HepG2 (cell line): Measurements from ENCODE around the gene SLC22A23. TPM values are rescaled to one million over a fixed set of nuclear protein-coding genes. Genes with fewer than 3 reads are reported as not detected.
A peak's percentile ranks its signal among the peaks of the same experiment; 100 is the strongest.

Experiments
- BCL6 ChIP-seq: IDR thresholded peaks from 2 replicates; pipeline ENCODE4 v1.6.1; 2016; ENCODE audit warnings: missing genetic modification reagents, missing compliant biosample characterization
- FOXA3 ChIP-seq: IDR thresholded peaks from 2 replicates; pipeline ENCODE4 v1.6.1; 2016; ENCODE audit warnings: missing genetic modification reagents, missing compliant biosample characterization
- GPN1 ChIP-seq: sonication (generic); formaldehyde crosslinking; IDR thresholded peaks from 2 replicates; pipeline ENCODE4 v1.5.1; 2020; ENCODE audit warnings: missing genetic modification reagents, borderline replicate concordance
- HDAC1 ChIP-seq: sonication (generic); formaldehyde crosslinking; IDR thresholded peaks from 2 replicates; pipeline ENCODE4 v1.5.1; 2020; ENCODE audit warnings: mild to moderate bottlenecking, missing genetic modification reagents
- MIXL1 ChIP-seq: IDR thresholded peaks from 2 replicates; pipeline ENCODE4 v1.6.1; 2016
- MXD1 ChIP-seq: sonication (generic); formaldehyde crosslinking; IDR thresholded peaks from 2 replicates; pipeline ENCODE4 v1.4.0; 2020; ENCODE audit warnings: mild to moderate bottlenecking, missing genetic modification reagents
- NR1H2 ChIP-seq: sonication (generic); formaldehyde crosslinking; IDR thresholded peaks from 2 replicates; pipeline ENCODE4 v1.8.1; 2022; ENCODE audit warnings: low read depth, missing genetic modification reagents, borderline replicate concordance
- PCBP2 ChIP-seq: fragments of 200-400 bp; formaldehyde crosslinking; optimal IDR thresholded peaks from 2 replicates; pipeline ENCODE3; 2018; ENCODE audit warnings: low read length, low read depth; ENCODE audit not compliant: poor library complexity, severe bottlenecking
- PHF20 ChIP-seq: sonication (generic); formaldehyde crosslinking; IDR thresholded peaks from 2 replicates; pipeline ENCODE4 v1.5.0; 2020; ENCODE audit warnings: mild to moderate bottlenecking, missing genetic modification reagents
- PPARG ChIP-seq: conservative IDR thresholded peaks from 2 replicates; pipeline ENCODE4 v1.6.1; 2016; ENCODE audit warnings: missing biosample characterization, missing genetic modification reagents
- SAFB2 ChIP-seq: sonication (generic); formaldehyde crosslinking; IDR thresholded peaks from 2 replicates; pipeline ENCODE4 v1.5.1; 2020; ENCODE audit warnings: missing genetic modification reagents, low read depth, mild to moderate bottlenecking, borderline replicate concordance
- ZFY ChIP-seq: sonication (generic); formaldehyde crosslinking; IDR thresholded peaks from 2 replicates; pipeline ENCODE4 v1.4.0; 2020; ENCODE audit warnings: missing genetic modification reagents
- ZNF557 ChIP-seq: sonication (generic); formaldehyde crosslinking; IDR thresholded peaks from 2 replicates; pipeline ENCODE4 v1.4.0; 2020; ENCODE audit warnings: missing genetic modification reagents
- ZNF572 ChIP-seq: sonication (generic); formaldehyde crosslinking; IDR thresholded peaks from 2 replicates; pipeline ENCODE4 v1.5.1; 2020; ENCODE audit warnings: mild to moderate bottlenecking, missing genetic modification reagents
- ZNF615 ChIP-seq: sonication (generic); formaldehyde crosslinking; IDR thresholded peaks from 2 replicates; pipeline ENCODE4 v1.5.0; 2020; ENCODE audit warnings: mild to moderate bottlenecking, missing genetic modification reagents, borderline replicate concordance
- ZNF800 ChIP-seq: sonication (generic); formaldehyde crosslinking; IDR thresholded peaks from 2 replicates; pipeline ENCODE4 v1.4.0; 2020; ENCODE audit warnings: missing genetic modification reagents
- ZSCAN29 ChIP-seq: sonication (generic); formaldehyde crosslinking; conservative IDR thresholded peaks from 2 replicates; pipeline ENCODE4 v1.4.0; 2020; ENCODE audit warnings: mild to moderate bottlenecking, missing genetic modification reagents
- polyA plus RNA-seq, 8 experiments: library from polyadenylated mRNA; depleted of rRNA in 3 of 8; stranded (reverse) in 7 of 8; unstranded in 1 of 8; fragments of >200 nt; fragmentation: Illumina TruSeq in 4 of 8; extraction: Trizol in 4 of 8; gene quantifications; 2 replicates each; pipeline versions ENCODE4 v1.2.1 to v1.2.3, GENCODE V29; 2011 to 2016; ENCODE audit warnings: low read depth in 4 of 8, missing spikeins in 1 of 8, mixed read lengths in 1 of 8; ENCODE audit not compliant: insufficient read depth in 1 of 8
- total RNA-seq, 5 experiments: library from RNA; depleted of rRNA; stranded (reverse); fragments of >200 nt; fragmentation: Illumina TruSeq; extraction: Trizol; gene quantifications; 2 replicates each; pipeline ENCODE4 v1.2.3, GENCODE V29; 2016; ENCODE audit warnings: low read depth in 1 of 5
- TF ChIP-seq, protein P1 (sequence below): sonication (generic); formaldehyde crosslinking; IDR thresholded peaks from 2 replicates; pipeline ENCODE4 v1.4.0; 2020; ENCODE audit warnings: mild to moderate bottlenecking, missing genetic modification reagents
- TF ChIP-seq, protein P2 (sequence below): sonication (generic); formaldehyde crosslinking; conservative IDR thresholded peaks from 2 replicates; pipeline ENCODE4 v1.8.0; 2022; ENCODE audit warnings: missing genetic modification reagents
- TF ChIP-seq, protein P3 (sequence below): sonication (generic); formaldehyde crosslinking; conservative IDR thresholded peaks from 2 replicates; pipeline ENCODE4 v1.4.0; 2020; ENCODE audit warnings: missing genetic modification reagents

SLC22A23 gene
- total and polyA plus RNA-seq, 2 of the 13 experiments (the other 11 are each of a cell fraction or from before 2014, with no cell fraction given) = 11.8 to 17.5 TPM

- TF ChIP-seq ZNF800 (no peak), ZSCAN29 (no peak), PCBP2 (no peak), ZNF557 (CRISPR knock-in tag) (no peak), NR1H2 (no peak), ZNF615 (CRISPR knock-in tag) (no peak), MXD1 (no peak), ZFY (CRISPR knock-in tag) (no peak), PPARG (CRISPR knock-in tag) (0 out of 2 replicates have a peak, but pooled peaks have one; percentile 42), MIXL1 (0 out of 2 replicates have a peak, but pooled peaks have one; percentile 32), BCL6 (CRISPR knock-in tag) (0 out of 2 replicates have a peak, but pooled peaks have one; percentile 13), GPN1 (no peak), PHF20 (no peak), SAFB2 (CRISPR knock-in tag) (no peak), HDAC1 (no peak), ZNF572 (CRISPR knock-in tag) (no peak), FOXA3 (CRISPR knock-in tag) (peak; percentile 65)
- TF ChIP-seq, protein P1, sequence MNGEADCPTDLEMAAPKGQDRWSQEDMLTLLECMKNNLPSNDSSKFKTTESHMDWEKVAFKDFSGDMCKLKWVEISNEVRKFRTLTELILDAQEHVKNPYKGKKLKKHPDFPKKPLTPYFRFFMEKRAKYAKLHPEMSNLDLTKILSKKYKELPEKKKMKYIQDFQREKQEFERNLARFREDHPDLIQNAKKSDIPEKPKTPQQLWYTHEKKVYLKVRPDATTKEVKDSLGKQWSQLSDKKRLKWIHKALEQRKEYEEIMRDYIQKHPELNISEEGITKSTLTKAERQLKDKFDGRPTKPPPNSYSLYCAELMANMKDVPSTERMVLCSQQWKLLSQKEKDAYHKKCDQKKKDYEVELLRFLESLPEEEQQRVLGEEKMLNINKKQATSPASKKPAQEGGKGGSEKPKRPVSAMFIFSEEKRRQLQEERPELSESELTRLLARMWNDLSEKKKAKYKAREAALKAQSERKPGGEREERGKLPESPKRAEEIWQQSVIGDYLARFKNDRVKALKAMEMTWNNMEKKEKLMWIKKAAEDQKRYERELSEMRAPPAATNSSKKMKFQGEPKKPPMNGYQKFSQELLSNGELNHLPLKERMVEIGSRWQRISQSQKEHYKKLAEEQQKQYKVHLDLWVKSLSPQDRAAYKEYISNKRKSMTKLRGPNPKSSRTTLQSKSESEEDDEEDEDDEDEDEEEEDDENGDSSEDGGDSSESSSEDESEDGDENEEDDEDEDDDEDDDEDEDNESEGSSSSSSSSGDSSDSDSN (CRISPR knock-in tag) = no peak
- TF ChIP-seq, protein P2, sequence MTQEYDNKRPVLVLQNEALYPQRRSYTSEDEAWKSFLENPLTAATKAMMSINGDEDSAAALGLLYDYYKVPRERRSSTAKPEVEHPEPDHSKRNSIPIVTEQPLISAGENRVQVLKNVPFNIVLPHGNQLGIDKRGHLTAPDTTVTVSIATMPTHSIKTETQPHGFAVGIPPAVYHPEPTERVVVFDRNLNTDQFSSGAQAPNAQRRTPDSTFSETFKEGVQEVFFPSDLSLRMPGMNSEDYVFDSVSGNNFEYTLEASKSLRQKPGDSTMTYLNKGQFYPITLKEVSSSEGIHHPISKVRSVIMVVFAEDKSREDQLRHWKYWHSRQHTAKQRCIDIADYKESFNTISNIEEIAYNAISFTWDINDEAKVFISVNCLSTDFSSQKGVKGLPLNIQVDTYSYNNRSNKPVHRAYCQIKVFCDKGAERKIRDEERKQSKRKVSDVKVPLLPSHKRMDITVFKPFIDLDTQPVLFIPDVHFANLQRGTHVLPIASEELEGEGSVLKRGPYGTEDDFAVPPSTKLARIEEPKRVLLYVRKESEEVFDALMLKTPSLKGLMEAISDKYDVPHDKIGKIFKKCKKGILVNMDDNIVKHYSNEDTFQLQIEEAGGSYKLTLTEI = no peak
- TF ChIP-seq, protein P3, sequence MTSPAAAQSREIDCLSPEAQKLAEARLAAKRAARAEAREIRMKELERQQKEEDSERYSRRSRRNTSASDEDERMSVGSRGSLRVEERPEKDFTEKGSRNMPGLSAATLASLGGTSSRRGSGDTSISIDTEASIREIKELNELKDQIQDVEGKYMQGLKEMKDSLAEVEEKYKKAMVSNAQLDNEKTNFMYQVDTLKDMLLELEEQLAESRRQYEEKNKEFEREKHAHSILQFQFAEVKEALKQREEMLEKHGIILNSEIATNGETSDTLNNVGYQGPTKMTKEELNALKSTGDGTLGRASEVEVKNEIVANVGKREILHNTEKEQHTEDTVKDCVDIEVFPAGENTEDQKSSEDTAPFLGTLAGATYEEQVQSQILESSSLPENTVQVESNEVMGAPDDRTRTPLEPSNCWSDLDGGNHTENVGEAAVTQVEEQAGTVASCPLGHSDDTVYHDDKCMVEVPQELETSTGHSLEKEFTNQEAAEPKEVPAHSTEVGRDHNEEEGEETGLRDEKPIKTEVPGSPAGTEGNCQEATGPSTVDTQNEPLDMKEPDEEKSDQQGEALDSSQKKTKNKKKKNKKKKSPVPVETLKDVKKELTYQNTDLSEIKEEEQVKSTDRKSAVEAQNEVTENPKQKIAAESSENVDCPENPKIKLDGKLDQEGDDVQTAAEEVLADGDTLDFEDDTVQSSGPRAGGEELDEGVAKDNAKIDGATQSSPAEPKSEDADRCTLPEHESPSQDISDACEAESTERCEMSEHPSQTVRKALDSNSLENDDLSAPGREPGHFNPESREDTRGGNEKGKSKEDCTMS = no peak
These were observed 57.8 kb downstream of the SLC22A23 start (continued) for GRCh38 chr6:3398755-3399696.
